Measurements from ENCODE around the gene TAS1R1.

The TAS1R1 gene

GRCh38 chr1:6596886-6597776 lies 42.0 kb downstream of the TAS1R1 start:
- TF ChIP-seq POLR2AphosphoS5 (IDR thresholded peaks at IDR 0.05; ENCODE audit: low read depth, low read length) (no peak), SIN3A (IDR thresholded peaks at IDR 0.05; ENCODE audit: borderline replicate concordance, insufficient read depth, low read length) (no peak), REST (IDR thresholded peaks at IDR 0.05; ENCODE audit: insufficient read depth in 1 of 2, low read depth in 2 of 2, low read length in 2 of 2) (no peak), FOXP2 (optimal IDR thresholded peaks at IDR 0.05; ENCODE audit: borderline replicate concordance, extremely low read depth, extremely low read length, insufficient read depth) (no peak)

GRCh38 chr1:6597777-6598131 lies 42.6 kb downstream of the TAS1R1 start:
- TF ChIP-seq POLR2AphosphoS5 (IDR thresholded peaks at IDR 0.05; ENCODE audit: low read depth, low read length) (no peak), SIN3A (IDR thresholded peaks at IDR 0.05; ENCODE audit: borderline replicate concordance, insufficient read depth, low read length) (no peak), TAF1 (IDR thresholded peaks at IDR 0.05; ENCODE audit: borderline replicate concordance, insufficient read depth, low read length) (no peak), FOXP2 (optimal IDR thresholded peaks at IDR 0.05; ENCODE audit: borderline replicate concordance, extremely low read depth, extremely low read length, insufficient read depth) (no peak), REST (IDR thresholded peaks at IDR 0.05; ENCODE audit: insufficient read depth in 1 of 2, low read depth in 2 of 2, low read length in 2 of 2) (no peak)

- TF ChIP-seq POLR2AphosphoS5 (IDR thresholded peaks at IDR 0.05; ENCODE audit: low read depth, low read length), result no peak
- no peak for TF ChIP-seq TAF1 (IDR thresholded peaks at IDR 0.05; ENCODE audit: borderline replicate concordance, insufficient read depth, low read length)
- no peak for TF ChIP-seq REST (IDR thresholded peaks at IDR 0.05; ENCODE audit: insufficient read depth in 1 of 2, low read depth in 2 of 2, low read length in 2 of 2)
- TF ChIP-seq SIN3A (IDR thresholded peaks at IDR 0.05; ENCODE audit: borderline replicate concordance, insufficient read depth, low read length), result no peak
- TF ChIP-seq FOXP2 (optimal IDR thresholded peaks at IDR 0.05; ENCODE audit: borderline replicate concordance, extremely low read depth, extremely low read length, insufficient read depth), result no peak
Measured at GRCh38 chr1:6599141-6599975, 44.3 kb downstream of the TAS1R1 start.

GRCh38 chr1:6600410-6601048 lies 45.4 kb downstream of the TAS1R1 start:
- TF ChIP-seq TAF1 (IDR thresholded peaks at IDR 0.05; ENCODE audit: borderline replicate concordance, insufficient read depth, low read length) (no peak), REST (IDR thresholded peaks at IDR 0.05; ENCODE audit: insufficient read depth in 1 of 2, low read depth in 2 of 2, low read length in 2 of 2) (no peak), POLR2AphosphoS5 (IDR thresholded peaks at IDR 0.05; ENCODE audit: low read depth, low read length) (no peak), FOXP2 (optimal IDR thresholded peaks at IDR 0.05; ENCODE audit: borderline replicate concordance, extremely low read depth, extremely low read length, insufficient read depth) (no peak), SIN3A (IDR thresholded peaks at IDR 0.05; ENCODE audit: borderline replicate concordance, insufficient read depth, low read length) (no peak)

All from PFSK-1 (cell line).